GM18517 (cell line): ENCODE measurements around the gene RIMS4.

Source experiments
- ATAC-seq: cut with Tn5 transposase; IDR thresholded peaks from one replicate; pipeline ENCODE4 v1.9.1; 2021; ENCODE audit warnings: mild to moderate bottlenecking, moderate library complexity; ENCODE audit not compliant: unreplicated experiment

The RIMS4 gene

GRCh38 chr20:44723798-44724362, 86.5 kb downstream of the RIMS4 start:
- ATAC-seq, result no peak

DNA sequence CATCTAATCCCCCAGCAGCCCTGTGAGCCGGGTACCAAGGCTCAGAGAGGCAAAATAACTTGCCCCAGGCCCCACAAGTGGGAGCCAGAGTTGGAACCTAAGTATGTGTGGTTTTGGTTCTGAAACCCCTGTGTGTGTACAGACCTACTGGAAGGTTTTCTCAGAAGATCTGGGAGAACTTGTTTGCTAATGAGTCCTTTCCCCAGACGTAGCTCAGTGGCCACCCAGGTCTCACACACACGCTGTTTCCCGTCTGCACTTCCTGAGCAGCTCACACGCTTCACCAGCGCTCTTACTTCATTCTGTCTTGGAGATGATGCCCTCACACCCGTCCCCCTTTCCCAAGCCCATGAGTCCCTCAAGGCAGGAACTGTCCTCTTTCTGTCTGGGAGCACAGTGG, 87.0 kb downstream of the RIMS4 start:
- ATAC-seq, result no peak

DNA sequence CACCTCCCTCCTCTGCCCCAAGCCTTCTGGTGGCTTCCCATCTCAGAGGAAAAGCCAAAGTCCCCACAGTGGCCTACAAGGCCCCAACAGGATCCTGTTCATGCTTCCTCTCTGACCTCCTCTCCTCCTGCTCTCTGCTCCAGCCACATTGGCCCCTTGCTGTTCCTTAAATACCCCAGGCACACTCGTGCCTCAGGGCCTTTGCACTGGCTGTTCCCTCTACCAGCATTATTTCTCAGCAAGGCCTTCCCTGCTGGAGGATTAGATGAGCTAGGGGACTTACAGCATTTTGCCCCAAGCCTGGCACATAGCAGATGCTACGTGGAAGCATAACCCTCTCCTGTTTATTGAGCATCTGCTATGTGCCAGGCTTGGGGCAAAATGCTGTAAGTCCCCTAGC, 87.4 kb downstream of the RIMS4 start:
- no peak for ATAC-seq

GRCh38 chr20:44721785-44722054, 88.6 kb downstream of the RIMS4 start:
- no peak for ATAC-seq

DNA sequence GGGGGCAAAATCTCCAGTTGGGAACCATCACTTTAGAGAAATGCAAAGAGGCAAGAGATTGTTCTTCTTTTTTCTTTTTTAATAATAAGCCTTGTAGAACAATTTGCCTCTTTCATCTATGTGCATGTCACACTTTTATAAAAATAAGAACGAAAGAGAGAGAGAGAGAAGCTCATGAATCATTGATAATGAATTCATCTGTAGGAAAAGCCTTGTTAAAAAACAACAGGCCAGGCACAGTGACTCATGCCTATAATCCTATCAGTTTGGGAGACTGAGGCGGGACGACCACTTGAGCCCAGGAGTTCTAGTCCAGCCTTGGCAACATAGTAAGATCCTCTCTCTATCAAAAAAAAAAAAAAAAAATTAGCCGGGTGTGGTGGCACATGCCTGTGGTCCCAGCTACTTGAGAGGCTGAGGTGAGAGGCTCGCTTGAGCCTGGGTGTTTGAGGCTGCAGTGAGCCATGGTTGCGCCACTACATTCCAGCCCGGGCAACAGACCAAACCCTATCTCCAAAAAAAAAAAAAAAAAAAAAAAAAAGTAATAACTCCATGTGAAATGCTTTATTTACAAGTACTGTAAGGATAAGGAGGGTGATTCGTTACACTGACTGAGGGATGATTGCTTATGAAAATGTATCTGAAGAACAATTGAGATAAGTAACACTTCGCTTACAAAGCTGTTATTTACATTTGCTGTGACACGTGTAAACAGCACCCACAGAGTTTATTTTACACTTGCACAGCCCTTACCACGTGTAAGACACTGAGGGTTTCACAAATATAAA, 89.2 kb downstream of the RIMS4 start:
- no peak for ATAC-seq

- ATAC-seq, result no peak
Observed at GRCh38 chr20:44720621-44720996, 89.7 kb downstream of the RIMS4 start.

- no peak for ATAC-seq
Observed at GRCh38 chr20:44719841-44720240, 90.5 kb downstream of the RIMS4 start.

- no peak for ATAC-seq
Observed at GRCh38 chr20:44717986-44718385, 92.4 kb downstream of the RIMS4 start.

DNA sequence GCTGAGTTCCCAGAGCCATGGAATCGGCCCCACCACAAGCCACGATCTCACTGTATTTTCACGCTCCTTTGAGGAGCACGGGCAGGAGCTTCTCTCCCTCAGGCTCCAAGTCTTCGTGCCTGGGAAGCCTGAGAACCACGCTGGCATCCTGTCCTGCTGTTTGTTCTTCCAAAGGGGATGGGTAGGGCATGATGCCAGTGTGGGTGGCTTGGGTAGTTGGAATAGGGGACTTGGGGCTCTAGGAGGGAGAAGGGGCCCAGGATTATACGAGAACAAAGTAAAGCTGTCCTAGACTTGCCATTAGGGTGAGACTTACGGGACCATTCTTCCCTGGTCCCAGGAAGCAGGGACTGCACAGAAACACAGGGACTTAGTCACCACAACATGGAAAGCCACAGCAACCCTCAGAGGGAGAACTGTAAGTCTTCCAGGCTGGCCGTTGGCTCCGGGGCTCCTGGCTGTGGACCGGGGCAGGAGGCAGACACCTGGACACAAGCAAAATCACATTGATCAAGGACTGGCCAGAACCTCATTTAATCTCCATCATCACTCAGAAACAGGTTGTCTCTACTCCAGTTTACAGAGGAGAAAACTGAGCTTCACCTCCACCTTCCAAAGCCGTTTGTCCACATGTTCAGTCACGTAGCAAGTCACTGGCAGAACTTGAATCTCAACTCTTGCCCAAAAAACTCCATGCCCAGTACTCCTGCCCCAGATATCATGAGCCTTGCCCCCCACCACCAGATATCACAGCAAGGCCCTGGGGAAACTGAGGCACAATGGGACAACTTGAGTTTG, 93.8 kb downstream of the RIMS4 start:
- no peak for ATAC-seq

GRCh38 chr20:44715499-44716308, 94.6 kb downstream of the RIMS4 start:
- no peak for ATAC-seq

DNA sequence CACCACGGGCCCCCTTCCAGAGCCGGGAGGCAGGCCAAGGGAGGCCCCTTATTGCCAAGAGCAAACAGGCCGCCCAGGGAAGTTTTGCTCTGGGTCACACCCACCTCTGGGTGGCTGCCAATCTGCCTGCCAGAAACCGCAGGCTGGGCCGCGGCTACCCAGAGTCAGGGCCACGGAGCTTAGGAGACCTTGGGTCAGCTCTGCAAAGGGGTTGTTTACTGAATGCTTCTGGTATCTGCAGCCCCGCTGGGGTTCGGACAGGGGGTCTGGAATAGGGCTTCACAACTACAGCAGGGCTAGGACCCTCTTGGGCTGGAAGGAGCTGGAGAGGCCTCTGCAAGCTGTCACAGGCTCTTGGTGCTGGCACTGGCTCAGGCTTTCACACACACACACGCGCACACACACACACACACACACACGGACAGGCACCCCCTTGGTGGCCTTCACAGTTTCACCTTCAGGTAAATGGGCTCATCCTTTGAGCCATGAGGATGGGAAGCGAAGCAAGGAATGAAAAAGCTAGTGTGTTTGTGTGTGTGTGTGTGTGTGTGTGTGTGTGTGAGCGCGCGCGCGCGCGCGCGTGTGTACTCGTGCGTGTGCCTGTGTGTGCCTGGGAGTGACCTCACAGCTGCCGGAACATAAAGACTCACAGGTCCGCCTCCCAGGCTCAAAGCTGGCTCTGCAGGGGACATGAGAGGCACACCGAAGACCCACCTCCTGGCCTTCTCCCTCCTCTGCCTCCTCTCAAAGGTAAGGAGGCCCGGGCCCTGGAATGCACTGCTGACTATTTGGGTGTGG, 95.4 kb downstream of the RIMS4 start, which contains the start of gene CCN5:
Gene CCN5 (plus strand): TSS at position 669 of the 798 bp plus-strand sequence. CDS start 22 bp downstream, at position 691.
- ATAC-seq, result no peak

- ATAC-seq, result no peak
Observed at GRCh38 chr20:44714102-44714700, 96.1 kb downstream of the RIMS4 start.

DNA sequence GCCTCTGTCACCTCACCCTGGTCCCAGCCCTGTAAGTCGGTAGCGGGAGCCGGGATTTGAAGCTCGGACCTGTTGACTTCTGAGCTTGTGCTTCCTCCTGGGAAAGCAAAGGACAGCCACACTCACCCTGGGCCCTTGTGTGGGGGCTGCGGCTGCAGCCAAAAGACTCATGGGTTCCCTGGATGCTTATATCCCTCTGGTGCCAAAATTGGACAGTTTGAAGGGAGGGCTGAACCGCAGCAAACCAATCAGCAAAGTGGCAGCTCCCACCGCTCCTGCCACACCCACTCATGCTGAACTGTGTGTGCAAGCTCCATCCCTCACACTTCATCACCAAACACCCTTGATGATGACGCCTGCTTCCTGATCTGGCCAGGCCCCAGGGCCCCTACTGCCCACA, 99.1 kb downstream of the RIMS4 start:
- ATAC-seq, result no peak

DNA sequence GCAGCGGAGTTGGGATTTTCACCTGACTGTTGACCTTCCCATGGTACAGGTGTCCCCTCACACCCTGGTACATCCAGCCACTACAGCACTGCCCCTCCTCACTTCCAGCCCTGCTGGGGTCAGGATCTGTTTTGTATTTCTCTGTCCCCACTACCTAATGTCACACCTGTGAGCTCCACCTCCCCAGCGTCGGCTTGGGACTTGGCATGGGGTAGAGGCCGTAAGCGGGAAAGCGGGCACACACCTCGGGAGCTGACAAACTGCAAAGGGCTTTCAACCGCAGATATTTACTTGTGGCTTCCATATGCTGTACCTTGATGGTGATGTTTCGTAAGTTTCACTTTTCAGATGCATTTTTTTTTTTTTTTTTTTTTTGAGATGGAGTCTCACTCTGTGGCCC, 100.5 kb downstream of the RIMS4 start:
- no peak for ATAC-seq

DNA sequence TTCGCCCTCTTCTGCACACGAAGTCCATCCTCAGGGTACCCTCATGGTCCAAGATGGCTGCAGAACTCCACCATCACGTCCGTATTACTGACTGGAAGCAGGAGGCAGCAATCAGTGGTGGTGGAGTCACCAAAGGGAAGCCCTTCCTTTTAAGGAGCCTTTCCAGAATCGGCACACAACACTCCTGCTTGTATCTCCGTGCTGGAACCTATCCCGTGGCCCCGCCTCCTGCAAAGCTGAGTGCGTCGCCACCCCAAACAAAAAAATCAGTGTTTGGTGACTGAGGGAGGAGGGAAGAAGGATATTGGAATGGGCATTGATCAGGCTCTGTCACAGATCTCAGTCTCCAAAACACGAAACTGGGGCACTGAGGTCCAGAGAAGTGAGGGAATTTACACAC, 101.0 kb downstream of the RIMS4 start:
- no peak for ATAC-seq

- ATAC-seq, result no peak
Observed at GRCh38 chr20:44707018-44707579, 103.2 kb downstream of the RIMS4 start.

DNA sequence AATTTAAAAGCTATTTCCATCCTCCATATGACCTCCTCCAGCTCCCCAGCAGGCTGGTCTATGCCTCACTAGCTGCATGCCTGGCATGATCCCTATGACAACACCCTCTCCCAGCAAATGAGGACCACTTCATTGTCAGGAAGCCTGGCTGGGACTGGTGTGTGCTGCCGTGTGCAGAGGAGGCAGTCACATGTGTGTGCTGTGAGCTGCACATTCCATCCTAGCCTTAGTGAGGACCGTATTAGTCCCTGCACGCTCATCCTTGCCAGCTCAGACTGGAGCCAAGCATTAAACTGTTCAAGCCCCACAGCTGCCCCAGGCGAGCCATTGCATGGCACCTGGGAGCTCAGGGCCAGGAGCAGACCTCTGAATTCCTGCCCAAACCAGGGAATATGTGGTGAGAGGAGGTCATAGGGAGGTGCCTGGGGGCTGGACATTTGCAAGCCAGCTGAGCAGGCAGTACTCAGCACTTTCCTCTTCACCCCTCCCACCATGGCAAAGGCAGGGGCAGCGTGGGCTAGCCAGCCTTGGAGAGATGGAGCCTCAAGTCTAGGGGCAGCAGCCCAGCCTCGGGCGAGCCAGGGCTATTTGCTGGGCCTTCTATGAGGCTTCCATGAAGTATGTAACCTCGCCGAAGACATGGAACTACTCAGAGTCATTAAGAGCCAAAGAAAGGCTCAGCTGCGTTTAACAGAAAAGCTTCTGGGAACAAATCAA, 103.9 kb downstream of the RIMS4 start:
- ATAC-seq, result no peak

DNA sequence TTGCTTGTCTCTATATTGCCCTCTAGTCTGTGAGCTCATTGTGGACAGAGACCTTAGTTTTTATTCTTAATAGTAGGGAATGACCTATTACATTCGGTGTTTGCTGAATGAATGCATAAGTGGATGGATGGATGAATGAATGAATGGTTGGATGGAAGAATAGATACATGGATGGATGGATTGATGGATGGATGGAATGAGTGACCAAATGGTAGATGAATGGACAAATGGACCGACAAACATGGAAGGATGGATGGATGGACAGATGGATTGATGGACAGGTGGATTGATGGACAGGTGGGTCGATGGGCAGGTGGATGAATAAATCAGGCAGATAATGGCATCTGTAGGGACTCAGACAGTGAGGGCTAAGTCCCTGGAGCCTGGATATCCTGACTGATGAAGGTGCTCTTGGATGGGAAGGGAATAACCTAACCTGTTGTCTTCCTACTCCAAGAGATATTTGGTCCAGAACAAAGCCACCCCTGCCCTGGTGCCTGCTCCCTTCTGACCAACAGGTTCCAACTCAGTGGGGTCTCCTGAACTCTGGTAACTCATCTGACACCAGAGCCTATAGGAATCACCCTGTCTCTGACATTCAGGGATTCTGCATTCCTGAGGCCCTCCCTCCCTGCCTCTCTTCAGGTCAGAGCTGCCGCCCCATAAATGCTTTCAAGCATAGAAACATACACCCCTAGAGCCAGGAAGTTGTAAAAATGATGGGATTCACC, 104.8 kb downstream of the RIMS4 start:
- no peak for ATAC-seq
